Keratinocyte (primary cell): ENCODE data around the gene APOD.

Source experiments
- EZH2 ChIP-seq: IDR thresholded peaks from one replicate; pipeline ENCODE4 v1.6.1; 2012; ENCODE audit warnings: inconsistent platforms, mild to moderate bottlenecking, low read length, moderate library complexity
- TF ChIP-seq, protein P1 (sequence below), 3 experiments: IDR thresholded peaks in 1 of 3; conservative IDR thresholded peaks in 1 of 3; optimal IDR thresholded peaks in 1 of 3; 2 replicates in 2 of 3; 3 replicates in 1 of 3; pipeline versions ENCODE3 to v1.5.1; 2011; ENCODE audit warnings: low read length in 3 of 3, mild to moderate bottlenecking in 3 of 3, moderate library complexity in 2 of 3, control low read depth in 1 of 3, inconsistent platforms in 1 of 3; ENCODE audit not compliant: insufficient read depth in 2 of 3; ENCODE audit errors: extremely low read depth in 1 of 3

DNA sequence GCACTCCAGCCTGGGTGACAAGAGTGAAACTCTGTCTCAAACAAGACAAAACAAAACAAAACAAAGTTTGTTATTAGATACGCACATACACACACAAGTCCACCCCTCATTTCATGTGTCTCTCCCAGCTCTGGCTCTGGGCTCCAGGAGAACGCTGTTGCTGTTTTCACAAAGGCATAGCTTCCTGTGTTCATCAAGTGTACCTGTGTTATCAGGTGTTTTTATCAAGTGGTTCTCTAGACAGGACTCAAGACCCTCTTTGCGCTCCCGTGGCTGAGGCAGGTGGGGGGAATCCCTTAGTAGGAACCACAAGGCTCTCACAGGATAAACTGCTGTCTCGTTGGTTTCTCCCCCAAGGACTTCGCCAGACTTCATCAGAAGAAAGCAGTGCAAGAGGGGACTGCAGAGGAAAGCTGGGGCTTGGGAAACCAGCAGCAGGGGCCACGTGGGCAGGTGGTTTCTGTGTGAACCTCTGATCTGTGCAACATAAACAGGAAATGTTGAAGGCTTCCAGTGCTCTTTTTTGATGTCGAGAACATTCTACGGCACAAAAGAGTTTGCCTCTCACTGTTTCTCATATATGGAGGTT lies 33.7 kb downstream of the APOD start:
- TF ChIP-seq, protein P1, sequence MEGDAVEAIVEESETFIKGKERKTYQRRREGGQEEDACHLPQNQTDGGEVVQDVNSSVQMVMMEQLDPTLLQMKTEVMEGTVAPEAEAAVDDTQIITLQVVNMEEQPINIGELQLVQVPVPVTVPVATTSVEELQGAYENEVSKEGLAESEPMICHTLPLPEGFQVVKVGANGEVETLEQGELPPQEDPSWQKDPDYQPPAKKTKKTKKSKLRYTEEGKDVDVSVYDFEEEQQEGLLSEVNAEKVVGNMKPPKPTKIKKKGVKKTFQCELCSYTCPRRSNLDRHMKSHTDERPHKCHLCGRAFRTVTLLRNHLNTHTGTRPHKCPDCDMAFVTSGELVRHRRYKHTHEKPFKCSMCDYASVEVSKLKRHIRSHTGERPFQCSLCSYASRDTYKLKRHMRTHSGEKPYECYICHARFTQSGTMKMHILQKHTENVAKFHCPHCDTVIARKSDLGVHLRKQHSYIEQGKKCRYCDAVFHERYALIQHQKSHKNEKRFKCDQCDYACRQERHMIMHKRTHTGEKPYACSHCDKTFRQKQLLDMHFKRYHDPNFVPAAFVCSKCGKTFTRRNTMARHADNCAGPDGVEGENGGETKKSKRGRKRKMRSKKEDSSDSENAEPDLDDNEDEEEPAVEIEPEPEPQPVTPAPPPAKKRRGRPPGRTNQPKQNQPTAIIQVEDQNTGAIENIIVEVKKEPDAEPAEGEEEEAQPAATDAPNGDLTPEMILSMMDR (optimal IDR thresholded peaks at IDR 0.05 in 1 of 3, IDR thresholded peaks at IDR 0.05 in 1 of 3, conservative IDR thresholded peaks at IDR 0.05 in 1 of 3; ENCODE audit: extremely low read depth in 1 of 3, insufficient read depth in 2 of 3, low read length in 3 of 3): no peak
- TF ChIP-seq EZH2: no peak
